Thoracic aorta (tissue), 2 donors: ENCODE measurements around the gene PHF3. TPM values are rescaled to one million over a fixed set of nuclear protein-coding genes. Genes with fewer than 3 reads are reported as not detected.
"Not testable (repeated sequence)": the region's sequence is repeated elsewhere in the genome, so short reads cannot be mapped to it uniquely, and the experiment has no call there.

Source experiments
- ATAC-seq: fragments of 150-250 bp; one replicate; pipeline ENCODE4 v1.8.0; 2017; ENCODE audit warnings: low read depth; ENCODE audit not compliant: insufficient number of reproducible peaks, low FRiP score
- DNase-seq: peaks from one replicate; pipeline ENCODE4 v3.0.0-alpha.2; 2020; ENCODE audit warnings: low spot score
- H3K27ac ChIP-seq, 2 donors: fragments of 200-600 bp; sonication (generic); 1 replicate in 1 of 2; 2 replicates in 1 of 2; pipeline ENCODE4 v1.5.1; 2016; ENCODE audit warnings: mild to moderate bottlenecking in 2 of 2, moderate library complexity in 2 of 2
- H3K27me3 ChIP-seq: fragments of 200-600 bp; sonication (generic); replicated peaks from 2 replicates; pipeline ENCODE4 v1.6.0; 2016; ENCODE audit warnings: mild to moderate bottlenecking; ENCODE audit not compliant: insufficient read depth
- H3K36me3 ChIP-seq: fragments of 200-600 bp; sonication (generic); one replicate; pipeline ENCODE4 v1.5.1; 2016
- H3K4me1 ChIP-seq, 2 donors: fragments of 200-600 bp; sonication (generic); 1 replicate in 1 of 2; 2 replicates in 1 of 2; pipeline versions ENCODE4 v1.5.1 to v1.6.0; 2016; ENCODE audit warnings: low read depth in 2 of 2, mild to moderate bottlenecking in 1 of 2; ENCODE audit not compliant: control insufficient read depth in 1 of 2
- H3K4me3 ChIP-seq: fragments of 200-600 bp; sonication (generic); 2 replicates; pipeline ENCODE4 v1.5.1; 2016; ENCODE audit warnings: mild to moderate bottlenecking
- H3K9me3 ChIP-seq: fragments of 200-600 bp; sonication (generic); 2 replicates; pipeline ENCODE4 v1.5.1; 2016
- total RNA-seq, 2 donors: library from RNA; depleted of rRNA; stranded (reverse); fragments of >200 nt; gene quantifications; one replicate each; pipeline versions ENCODE4 v1.1.0 to v1.2.3, GENCODE V29; 2016
- TF ChIP-seq, protein P1 (sequence below): fragments of 200-600 bp; sonication (generic); IDR thresholded peaks from one replicate; pipeline ENCODE4 v1.5.1; 2019; ENCODE audit warnings: antibody characterized with exemption

PHF3 gene
- total RNA-seq, 2 donors from 2014 or later = 55.4 to 59.5 TPM

- Histone ChIP-seq H3K9me3 (no peaks in the 10 kb centered on the region), H3K4me1 (no peaks in the 10 kb centered on the region), H3K27me3 (no peaks in the 10 kb centered on the region), H3K27ac (no peak overlapping the region), H3K4me3 (no peak overlapping the region), H3K36me3 (no peaks in the 10 kb centered on the region)
- TF ChIP-seq, protein P1, sequence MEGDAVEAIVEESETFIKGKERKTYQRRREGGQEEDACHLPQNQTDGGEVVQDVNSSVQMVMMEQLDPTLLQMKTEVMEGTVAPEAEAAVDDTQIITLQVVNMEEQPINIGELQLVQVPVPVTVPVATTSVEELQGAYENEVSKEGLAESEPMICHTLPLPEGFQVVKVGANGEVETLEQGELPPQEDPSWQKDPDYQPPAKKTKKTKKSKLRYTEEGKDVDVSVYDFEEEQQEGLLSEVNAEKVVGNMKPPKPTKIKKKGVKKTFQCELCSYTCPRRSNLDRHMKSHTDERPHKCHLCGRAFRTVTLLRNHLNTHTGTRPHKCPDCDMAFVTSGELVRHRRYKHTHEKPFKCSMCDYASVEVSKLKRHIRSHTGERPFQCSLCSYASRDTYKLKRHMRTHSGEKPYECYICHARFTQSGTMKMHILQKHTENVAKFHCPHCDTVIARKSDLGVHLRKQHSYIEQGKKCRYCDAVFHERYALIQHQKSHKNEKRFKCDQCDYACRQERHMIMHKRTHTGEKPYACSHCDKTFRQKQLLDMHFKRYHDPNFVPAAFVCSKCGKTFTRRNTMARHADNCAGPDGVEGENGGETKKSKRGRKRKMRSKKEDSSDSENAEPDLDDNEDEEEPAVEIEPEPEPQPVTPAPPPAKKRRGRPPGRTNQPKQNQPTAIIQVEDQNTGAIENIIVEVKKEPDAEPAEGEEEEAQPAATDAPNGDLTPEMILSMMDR = no peak
- ATAC-seq (no peak), DNase-seq (no peak)
These were observed 96.7 kb downstream of the PHF3 start for GRCh38 chr6:63732336-63732735.

DNA sequence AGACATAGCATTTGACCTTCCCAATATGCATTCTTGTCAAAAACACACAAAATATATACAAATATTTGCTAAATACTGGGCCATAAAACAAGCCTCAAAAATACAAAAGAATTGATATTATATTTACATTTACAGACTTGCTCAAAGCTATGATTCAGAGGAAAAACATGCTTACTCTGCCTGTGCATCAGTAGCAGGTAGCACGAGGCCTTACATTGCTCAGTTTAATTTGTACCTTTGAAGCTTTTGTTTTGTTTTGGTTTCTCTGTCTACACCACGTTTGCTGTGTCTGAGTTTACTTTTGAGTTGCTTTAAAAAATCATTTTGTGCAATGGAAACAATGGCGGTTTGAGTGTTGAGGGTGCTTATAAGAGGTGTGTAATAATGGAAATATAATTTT, 99.3 kb downstream of the PHF3 start:
- DNase-seq (no peak), ATAC-seq (no peak)
- Histone ChIP-seq H3K4me3 (no peak overlapping the region), H3K4me1 (no peaks in the 10 kb centered on the region), H3K36me3 (no peaks in the 10 kb centered on the region), H3K9me3 (no peaks in the 10 kb centered on the region), H3K27ac (no peak overlapping the region), H3K27me3 (no peaks in the 10 kb centered on the region)
- TF ChIP-seq, protein P1 = no peak

DNA sequence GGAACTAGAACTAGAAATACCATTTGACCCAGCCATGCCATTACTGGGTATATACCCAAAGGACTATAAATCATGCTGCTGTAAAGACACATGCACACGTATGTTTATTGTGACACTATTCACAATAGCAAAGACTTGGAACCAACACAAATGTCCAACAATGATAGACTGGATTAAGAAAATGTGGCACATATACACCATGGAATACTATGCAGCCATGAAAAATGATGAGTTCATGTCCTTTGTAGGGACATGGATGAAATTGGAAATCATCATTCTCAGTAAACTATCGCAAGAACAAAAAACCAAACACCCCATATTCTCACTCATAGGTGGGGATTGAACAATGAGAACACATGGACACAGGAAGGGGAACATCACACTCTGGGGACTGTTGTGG, 102.6 kb downstream of the PHF3 start:
- not testable (repeated sequence) for H3K36me3 ChIP-seq, H3K4me1 ChIP-seq, H3K27me3 ChIP-seq, H3K9me3 ChIP-seq, H3K27ac ChIP-seq, ATAC-seq, H3K4me3 ChIP-seq, DNase-seq

- no peaks in the 10 kb centered on the region for H3K4me1 ChIP-seq
- TF ChIP-seq, protein P1 = no peak
- no peak overlapping the region for H3K4me3 ChIP-seq
- DNase-seq (no peak), ATAC-seq (no peak)
- H3K9me3 ChIP-seq = no peaks in the 10 kb centered on the region
- H3K36me3 ChIP-seq = no peaks in the 10 kb centered on the region
- no peaks in the 10 kb centered on the region for H3K27me3 ChIP-seq
- H3K27ac ChIP-seq = no peak overlapping the region
These were observed 103.6 kb downstream of the PHF3 start for GRCh38 chr6:63739094-63739687.

DNA sequence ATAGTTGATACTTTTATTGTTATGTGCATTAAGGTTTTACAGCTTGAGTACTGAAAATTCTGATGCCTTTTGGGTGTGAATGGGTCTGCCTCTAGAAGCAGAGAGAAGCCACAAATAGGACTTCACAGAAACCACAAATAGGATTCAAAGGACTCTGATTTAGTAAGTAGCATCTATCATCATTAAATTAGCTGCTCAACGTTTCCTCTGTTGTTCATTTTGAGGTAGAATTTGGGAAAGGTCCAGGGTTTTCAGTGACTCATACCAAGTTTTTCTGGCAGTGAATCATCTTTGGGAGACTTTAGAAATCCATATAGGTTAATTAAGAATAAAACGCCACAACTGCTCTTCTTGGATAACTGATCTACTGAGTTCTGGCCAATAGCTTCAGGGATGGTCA, 105.1 kb downstream of the PHF3 start:
- Histone ChIP-seq H3K9me3 (no peaks in the 10 kb centered on the region), H3K27me3 (no peaks in the 10 kb centered on the region), H3K27ac (no peak overlapping the region), H3K36me3 (no peaks in the 10 kb centered on the region), H3K4me3 (no peak overlapping the region), H3K4me1 (no peaks in the 10 kb centered on the region)
- TF ChIP-seq, protein P1 = no peak
- ATAC-seq (no peak), DNase-seq (no peak)

DNA sequence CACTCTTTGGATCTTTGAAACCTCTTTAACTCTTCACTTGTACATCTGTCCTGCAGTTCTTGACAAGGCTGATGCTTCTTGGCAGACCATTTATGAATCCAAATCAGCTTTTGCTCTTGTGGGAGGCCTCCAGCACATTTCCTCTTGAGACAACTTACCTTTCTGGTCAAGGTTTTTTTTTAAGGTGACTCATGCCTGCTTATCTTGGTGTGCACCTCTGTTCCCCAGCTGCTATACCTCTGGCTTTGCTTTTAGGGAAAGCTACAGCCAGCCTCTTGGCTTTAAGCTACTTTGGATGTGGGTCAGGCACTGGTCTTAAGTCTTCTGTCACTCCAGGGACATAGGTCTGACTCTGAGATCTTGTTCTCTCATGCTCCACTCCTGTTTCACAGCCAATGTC, 106.5 kb downstream of the PHF3 start:
- TF ChIP-seq, protein P1 = no peak
- Histone ChIP-seq H3K4me1 (no peaks in the 10 kb centered on the region), H3K27me3 (no peaks in the 10 kb centered on the region), H3K36me3 (no peaks in the 10 kb centered on the region), H3K27ac (no peak overlapping the region), H3K4me3 (no peak overlapping the region), H3K9me3 (no peaks in the 10 kb centered on the region)
- DNase-seq (no peak), ATAC-seq (no peak)
